Left renal cortex interstitium (tissue), 4 donors: ENCODE data around the gene AGAP1. TPM values are rescaled to one million over a fixed set of nuclear protein-coding genes. Genes with fewer than 3 reads are reported as not detected.

Experiments
- DNase-seq, 4 donors: peaks; one replicate each; pipeline ENCODE4 v3.0.0-alpha.2; 2013; ENCODE audit warnings: low read depth in 4 of 4, low spot score in 2 of 4, missing footprints in 1 of 4
- polyA plus RNA-seq, 4 donors: library from polyadenylated mRNA; unstranded; fragments of 120-200 nt; gene quantifications; one replicate each; pipeline ENCODE4 v1.2.1, GENCODE V29; 2013; ENCODE audit not compliant: insufficient read length in 4 of 4

AGAP1 gene
- polyA plus RNA-seq, 4 donors: 18.1 to 22.7 (median 19.7) TPM

DNA sequence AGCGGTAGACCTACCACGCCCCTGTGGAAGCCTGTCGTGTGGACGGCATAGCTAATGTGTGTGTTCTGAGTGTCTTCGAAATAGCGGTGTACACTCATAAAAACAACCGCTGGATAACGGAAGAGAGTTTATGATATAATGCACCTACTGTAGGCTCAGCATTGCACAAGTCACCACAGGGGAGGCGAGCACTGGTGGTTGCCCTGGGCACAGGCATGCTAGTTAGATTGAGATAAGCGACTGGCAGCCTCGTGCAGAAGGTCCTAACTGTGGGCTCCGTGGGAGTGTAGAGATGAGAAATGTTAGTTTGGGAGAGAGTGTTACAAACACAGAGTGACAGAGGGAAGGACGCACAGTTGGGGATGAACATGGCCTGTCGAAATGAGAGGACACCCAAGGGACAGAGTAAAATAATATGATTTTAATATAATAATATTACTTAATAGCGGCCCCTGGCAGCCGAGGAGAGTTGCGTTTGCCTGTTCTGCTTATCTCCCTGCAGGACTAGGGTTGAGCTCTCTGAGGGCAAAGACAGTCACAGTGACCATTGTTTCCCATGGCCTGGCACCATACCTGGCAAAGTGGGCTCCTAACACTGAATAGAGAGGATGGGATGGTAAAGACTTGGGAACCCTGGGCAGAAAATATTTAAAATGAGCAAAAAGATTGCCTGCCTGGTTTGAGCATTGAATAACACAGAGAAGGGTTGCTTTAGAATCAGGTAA is 470.2 kb downstream of the AGAP1 start:
- DNase-seq: no peak

DNA sequence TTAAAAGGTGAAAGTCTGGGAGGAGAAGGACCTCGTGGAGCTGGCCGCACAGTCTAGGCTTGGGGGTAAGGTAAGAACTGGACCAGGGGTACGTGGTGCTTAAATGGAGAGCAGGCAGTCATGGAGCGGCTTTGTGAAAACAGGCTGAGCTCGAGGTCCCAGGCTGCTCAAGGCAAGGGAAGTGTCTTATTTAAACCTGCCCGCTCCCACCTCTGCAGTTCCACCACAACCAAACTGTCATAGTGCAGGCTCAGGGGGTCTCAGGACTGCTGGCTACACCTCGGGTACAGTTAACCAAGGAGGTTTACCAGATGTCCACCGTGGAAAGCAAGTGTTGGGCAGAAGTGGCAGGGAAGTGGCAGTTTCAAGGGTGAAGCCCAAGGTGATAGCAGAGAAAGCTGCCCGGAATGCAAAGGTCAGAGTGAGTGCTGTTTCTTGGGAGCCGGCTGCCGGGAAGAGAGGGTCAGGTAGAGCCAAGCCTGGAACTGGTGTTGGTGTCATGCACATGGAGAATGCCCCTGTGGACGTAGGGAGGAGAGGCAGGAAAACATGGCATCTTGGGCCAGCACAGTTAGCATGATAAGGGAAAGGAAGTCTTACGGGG is 471.0 kb downstream of the AGAP1 start:
- no peak for DNase-seq

DNA sequence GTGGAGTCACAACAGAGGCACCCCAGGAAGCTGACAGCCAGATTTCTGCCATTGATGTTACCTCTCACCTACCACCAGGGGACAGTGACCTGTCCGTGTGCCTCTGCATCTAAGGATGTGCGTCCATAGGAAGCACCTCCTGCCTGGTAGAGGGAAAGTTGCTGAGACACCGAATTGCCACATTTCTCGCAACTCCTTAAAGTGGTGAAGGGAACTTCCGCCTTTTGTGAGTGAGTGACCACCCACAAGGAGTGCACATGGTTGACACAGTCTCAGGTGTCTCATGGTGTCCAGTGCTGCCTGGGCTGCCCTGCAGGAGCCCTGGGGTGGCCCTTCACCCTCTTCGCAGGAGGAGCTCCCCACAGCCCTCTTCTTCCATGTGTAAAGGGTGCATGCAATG is 472.6 kb downstream of the AGAP1 start:
- no peak for DNase-seq

DNA sequence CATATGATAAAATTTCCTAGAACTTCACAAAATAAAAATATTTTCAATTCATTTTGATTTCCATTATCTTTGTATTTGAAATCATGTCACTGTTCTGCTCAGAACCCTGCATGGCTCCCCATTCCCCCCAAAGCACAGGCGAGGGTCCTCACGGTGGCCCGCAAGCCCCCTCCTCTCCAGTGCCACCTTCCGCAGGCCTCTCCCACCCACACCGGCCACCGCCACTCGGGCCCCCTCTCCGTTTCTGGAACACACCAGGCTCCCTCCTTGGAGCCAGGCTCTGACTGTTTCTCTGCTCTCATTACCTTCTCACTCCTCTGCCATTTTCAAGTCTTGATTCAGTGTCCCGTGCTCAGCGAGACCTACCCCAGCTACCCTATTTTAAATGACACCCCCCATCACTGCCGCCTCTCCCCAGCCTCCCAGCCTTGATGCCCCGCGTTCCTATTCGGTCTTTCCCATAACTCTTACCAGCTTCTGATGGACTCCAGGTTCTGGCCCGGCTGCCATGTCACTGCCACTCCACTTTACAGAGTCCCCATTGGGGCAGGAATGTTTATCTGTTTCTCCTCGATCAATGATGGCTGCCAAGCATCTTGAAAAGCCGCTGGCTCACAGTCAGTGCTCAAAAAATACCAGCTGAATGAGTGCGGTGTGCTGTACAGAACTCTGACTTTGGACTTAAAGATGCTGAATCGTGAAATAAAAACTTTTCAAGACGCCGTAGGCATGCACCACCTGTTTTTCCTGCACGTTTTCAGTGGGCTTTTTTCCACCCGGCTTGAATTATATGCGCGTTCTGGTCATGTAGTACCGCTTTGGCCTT is 473.3 kb downstream of the AGAP1 start:
- no peak for DNase-seq

DNA sequence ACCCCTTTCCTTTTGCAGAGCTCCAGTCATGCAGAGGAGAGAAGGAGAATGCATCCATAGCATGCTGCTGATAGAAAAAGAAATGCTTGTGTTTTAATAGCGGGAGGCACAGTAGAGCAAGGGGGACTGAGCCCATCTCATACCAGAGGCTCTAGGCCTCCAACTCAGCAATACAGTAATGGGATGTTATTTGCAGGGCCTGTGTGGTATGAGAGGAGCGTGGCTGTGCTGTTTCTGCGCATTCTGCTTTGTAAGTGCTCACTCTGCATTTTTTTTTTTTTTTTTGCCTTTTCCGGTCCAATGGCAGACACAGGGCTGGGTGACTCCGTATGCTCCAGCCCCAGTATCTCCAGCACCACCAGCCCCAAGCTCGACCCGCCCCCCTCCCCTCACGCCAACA is 474.3 kb downstream of the AGAP1 start:
- no peak for DNase-seq

DNA sequence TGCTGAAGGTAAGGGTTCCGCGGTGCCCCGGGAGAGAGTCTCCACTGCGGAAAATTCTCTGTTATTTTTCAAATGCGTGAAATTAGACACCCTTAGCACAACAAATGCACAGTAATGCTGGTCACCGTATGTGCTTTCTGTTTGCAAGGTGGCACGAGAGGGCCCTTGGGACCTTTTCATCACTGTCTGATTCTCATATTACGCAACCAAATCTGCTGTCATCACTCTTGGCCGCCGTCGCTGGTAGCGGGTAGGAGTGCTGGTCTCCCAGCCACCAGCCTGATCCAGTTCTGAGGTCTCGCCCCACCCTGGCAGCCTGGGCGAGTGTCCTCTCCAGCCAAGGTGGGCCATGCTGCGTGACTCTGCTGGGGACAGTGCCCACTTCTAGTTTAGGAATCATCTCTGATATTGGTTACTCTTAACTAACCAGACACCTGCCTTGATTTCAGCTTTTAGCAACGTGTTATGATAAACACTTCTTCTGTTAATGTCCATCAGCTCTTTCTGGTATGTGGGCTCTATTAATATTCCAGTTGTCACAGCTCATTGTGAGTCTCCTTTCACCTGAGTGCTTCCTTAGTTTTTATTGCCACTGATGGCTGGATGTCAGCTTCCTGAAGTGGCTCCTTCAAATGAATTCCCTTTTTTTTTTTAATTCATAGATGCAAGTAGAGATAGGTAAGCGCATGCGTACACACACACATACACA is 474.9 kb downstream of the AGAP1 start:
- no peak for DNase-seq

DNA sequence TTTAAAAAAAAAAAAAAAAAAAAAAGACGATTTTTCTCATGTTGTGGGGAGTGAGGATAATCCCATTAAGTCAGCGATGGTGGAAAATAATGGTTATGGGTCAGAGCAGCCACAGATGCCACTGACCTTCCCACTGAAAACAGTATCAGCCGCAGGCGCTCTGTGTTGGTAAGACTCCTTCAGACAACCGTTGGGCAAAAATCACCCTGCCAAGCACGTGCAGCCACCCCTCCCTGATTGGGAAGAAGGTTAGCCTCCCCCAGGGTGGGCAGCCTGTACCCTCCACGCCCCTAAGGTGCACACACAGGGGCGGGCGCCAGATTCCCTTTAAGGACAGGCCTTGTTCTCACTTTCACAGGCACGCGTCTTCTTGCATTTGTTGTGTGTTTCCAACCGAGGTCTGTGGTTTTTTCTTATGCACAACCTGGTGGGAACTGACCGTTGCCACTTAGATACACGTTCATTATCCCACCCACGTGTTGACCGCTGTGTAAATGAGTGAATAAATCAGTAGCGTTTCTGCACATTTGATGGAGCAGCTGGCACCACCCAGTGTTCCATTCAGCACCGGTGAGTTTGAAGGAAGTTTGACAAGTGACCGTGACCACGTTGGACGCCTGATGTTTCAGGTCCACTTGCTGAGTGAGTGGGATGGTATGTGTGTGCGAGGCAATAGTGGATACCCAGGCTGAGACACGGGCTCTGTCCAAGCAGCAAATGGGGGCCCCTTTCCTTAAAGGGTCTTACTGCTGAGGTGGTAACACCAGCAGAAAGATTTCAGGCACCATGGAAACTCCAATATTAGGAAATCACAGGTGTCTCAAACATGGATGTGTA is 476.6 kb downstream of the AGAP1 start:
- no peak for DNase-seq

DNA sequence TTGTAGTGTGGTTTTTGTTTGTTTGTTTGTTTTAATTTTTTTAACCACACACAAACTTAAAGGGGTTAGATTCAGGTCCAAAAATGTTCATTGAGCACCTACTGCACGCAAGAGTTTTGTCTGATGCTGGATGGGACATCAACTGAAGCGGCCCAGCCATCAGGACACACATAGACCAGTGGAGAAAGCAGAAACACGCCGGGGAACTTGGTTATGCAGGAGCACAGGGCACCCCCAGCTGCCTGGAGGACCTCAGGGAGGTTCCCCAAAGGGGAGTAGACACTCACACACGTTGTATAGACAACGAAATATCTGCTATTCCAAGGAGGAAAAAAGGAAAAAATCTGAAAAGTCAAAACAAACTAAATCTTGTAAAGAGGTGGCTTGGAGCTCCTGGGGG is 482.7 kb downstream of the AGAP1 start:
- no peak for DNase-seq

DNA sequence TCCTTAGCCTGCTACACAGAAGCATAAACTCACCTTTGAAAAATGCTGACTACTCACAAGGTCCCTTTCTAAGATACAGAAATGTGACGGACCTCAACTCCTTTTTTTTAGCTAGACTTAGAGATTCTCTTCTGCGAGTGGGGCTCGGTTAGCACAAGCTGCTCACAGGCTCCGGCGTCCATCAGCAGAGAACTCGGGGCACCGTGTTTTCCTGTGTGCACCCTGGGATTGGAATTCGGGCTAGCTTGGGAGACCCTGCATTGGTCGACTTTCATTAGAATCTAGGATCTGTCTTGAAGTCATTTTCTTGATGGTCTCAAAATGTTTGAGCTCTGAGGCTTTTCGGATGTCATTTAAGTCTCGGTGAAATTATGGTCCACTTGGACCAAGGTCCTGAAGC is 483.1 kb downstream of the AGAP1 start:
- DNase-seq: no peak

DNA sequence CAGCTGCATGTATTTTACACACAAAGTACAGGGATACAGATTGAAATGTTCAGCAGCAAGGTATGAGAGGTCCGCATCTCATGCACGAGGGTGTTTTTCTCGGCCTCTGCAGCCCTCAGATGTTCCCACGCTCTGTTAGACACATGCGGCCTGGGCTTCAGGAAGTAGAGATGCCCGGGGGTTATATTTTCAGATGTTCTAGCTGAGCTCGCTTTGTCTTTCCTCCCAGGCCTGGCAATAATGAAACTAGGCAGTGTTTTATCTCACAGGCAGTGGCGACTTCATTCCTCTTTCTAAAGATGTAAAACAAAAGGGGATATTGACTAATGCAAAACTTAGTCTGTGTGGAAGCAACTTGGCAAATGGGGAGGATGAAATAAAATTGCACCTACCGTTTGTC is 483.6 kb downstream of the AGAP1 start:
- no peak for DNase-seq

DNA sequence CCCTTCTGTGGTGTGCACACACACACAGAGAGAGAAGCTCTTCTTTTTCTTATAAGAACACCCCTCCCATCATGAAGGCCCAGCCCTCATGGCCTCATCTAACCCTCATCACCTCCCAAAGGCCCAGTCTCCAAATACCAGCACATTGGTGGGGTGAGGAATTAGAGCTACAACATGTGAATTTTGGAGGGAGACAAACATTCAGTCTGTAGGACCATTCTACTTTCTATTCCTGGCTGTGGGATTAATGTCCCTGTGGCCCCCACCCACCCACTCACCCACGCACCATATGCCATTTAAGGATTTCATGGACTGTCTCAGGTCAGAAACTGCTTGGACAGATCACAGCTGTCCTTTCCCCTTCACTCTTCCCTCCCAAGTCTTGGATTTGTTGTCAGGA is 484.2 kb downstream of the AGAP1 start:
- DNase-seq: no peak

DNA sequence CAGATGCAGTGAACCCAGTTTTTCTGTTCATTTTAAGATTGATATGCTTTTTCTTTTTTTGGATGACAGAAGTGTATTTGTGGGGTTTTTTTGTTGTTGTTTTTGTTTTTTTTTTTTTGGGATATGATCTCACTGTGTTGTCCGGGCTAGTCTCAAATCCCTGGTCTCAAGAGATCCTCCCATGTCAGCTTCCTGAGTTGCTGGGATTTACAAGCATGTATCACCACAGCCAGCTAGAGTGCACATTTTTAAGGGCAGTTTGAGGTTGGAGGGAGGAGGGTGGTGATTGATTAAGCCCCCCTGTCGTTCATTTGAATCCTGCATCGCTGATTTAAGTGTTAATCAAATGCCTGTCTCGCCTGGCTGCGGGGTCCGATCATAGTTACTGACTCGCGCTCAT is 485.2 kb downstream of the AGAP1 start:
- DNase-seq: no peak

DNA sequence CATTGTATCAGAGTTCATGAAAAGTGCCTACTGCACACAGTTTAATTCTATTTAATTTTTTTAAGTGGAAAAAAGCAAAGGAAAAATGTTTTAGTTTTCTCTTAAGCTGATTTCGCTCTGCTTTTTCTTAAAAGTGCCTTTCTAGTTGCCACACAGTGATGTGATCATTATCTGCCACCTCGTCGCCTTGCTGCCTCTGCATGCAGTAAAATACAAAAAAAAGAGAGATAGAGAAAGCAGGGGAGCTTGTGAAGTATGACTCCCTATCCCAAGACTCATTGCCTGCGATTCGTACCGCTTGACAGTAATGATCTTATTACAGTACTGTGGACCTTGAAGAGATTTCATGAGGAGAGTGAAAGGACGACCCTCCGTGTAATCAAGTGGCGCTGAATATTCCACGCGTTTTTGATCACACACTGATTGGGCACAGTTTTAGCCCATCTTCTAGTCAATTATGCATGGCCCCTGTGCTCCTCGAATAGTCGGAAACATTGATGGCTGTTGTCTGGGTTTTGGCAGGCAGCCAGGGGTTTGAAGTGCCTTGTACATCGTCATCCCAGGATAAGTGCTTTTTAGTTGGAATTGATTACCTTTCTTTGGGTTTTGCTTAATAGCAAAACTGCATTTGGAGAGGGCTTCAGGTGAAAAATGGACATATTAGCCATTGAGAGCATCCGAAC is 486.1 kb downstream of the AGAP1 start:
- DNase-seq: no peak

DNA sequence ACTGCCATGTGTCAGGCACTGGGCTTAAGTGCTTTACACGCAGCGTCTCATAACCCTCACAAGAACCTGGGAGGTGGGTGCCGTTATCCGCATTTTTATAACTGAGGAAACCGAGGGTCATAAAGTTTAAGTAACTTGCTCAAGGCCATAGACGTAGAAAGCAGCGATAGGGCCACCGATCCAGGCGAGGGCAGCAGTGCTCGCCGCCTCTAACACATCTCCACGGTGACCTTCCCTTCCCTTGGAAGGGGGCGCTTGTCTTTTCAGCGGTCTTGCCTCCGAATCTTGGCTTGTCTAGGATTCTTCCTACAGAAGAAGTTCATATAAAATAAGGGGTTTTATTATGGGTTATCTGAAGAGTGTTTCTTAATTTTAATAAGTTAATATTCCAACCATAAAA is 487.8 kb downstream of the AGAP1 start:
- DNase-seq: no peak

DNA sequence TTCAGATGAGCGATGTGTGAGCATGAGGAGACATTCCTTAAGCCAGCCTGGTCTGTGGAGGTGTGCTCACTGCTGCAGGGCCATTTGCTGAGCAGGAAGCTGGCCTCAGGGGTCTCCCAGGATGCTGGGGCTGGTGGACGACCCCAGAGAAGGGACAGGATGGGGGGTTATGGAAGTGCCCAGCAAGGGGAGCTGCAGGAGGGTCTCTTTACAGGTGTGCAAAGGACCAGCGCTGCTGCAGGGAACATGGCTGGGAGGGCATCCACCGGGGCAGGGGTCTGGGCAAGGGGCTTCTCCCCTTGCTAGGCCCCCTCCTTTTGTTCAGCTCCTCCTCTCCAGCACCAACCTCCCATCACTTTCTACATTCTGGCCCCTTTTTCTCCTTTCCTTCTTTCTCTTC is 489.2 kb downstream of the AGAP1 start:
- DNase-seq: no peak

DNA sequence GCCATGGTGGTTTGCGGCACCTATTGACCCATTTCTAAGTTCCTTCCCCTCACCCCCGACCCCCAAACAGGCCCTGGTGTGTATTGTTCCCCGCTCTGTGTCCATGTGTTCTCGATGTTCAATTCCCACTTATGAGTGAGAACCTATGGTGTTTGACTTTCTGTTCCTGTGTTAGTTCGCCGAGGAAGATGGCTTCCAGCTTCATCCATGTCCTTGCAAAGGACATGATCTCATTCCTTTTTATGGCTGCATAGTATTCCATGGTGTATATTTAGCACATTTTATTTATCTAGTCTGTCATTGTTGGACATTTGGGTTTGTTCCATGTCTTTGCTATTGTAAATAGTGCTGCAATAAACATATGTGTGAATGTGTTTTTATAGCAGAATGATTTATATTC is 490.7 kb downstream of the AGAP1 start:
- no peak for DNase-seq

DNA sequence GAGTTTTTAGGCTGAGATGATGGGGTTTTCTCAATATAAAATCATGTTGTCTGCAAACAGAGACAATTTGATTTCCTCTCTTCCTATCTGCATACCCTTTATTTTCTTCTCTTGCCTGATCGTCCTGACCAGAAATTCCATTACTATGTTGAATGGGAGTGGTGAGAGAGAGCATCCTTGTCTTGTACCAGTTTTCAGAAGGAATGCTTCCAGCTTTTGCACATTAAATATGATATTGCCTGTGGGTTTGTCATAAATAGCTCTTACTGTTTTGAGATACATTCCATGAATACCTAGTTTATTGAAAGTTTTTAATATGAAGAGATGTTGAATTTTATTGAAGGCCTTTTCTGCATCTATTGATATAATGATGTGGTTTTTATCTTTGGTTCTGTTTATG is 492.5 kb downstream of the AGAP1 start:
- DNase-seq: no peak

DNA sequence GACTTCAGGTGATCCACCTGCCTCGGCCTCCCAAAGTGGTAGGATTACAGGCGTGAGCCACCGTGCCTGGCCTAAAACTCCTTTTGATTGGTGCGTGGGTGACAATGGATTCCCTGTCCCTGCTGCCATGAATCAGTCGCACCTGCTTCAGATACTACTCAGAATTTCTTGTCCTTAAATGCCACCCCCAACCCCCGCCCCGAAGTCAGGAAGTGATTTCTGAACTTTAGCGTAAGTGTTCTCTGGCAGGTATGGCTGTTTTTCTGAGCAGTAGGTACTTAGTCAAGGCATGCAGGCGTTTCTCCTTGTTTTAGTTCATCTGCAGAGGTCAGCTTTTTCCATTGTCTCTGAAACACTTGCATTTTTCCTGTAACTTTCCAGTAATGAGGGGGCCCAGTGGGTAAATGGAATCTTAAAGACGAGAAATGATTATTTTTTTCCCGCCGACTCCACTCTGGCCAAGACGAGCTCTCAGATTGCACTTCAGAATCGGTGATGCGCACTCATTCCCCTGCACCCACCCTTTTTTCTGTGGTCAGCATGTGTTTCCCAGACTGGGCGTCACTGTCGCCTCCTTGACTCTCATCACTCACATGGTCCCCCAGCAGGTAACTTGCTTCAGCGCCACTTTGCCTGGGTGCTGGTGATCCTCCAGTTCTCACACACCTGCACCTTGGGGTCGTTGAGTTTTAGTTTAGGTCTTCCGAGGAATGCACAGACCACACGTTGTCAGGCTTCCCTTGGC is 494.6 kb downstream of the AGAP1 start:
- no peak for DNase-seq

DNA sequence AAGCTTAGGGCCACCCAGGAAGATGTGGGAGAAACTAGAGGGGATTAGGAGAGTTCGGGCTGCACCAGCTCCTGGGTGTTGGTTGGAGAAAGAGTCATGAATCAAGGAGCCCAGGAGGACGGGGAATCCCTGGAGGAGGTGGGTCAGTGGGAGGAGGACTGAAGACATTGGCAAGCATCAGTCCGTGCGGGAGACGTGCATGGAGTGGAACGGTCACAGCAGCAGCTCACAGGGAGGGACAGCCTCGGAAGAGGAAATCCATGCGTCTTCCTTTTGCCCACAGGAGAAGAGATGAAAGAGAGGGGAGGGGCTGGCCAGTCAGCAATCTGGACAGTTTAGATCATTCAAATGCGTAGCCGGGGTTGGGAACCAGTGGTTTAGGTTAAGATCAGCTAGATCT is 495.7 kb downstream of the AGAP1 start:
- DNase-seq: no peak
